ENCODE results near the gene RAB7A.
"Not testable (repeated sequence)": the region's sequence is repeated elsewhere in the genome, so short reads cannot be mapped to it uniquely, and the experiment has no call there.

RAB7A gene

DNA sequence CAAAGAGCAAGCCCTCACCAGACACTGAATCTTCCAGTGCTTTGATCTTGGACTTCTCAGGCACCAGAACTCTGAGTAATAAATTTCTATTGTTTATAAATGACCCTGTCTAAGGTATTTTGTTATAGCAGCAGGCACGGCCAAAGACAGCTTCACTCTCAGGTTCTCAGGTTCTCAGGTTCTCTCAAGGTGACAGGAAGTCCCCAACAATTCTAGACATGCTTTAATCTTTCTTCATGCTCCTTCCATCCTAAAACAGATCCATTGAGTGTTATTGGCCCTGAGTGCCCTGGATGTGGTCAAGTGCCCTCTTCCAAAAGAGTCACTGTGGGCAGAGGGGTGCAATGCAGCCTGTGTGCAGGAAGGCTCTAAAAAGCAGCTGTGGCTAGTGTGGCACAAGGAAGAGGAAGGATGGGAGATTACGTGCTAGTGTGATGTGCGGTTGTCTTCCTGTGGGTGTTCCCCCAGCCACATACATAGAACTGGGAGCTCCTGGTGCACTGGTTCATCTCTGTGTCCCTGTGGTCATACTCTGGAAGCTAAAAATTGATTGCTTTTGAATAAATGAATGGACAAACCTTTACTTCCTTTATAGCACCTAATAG, 11.0 kb upstream of the RAB7A start:
- no peaks in the 10 kb centered on the region for H3K9me3 ChIP-seq (ENCODE audit: control insufficient read depth, low read depth, low read length)
- H3K27me3 ChIP-seq (ENCODE audit: control insufficient read depth, insufficient read depth, low read length): peaks cover 4% of the 10 kb centered on the region
- H3K4me1 ChIP-seq (ENCODE audit: control insufficient read depth, low read depth, low read length): peaks cover 8% of the 10 kb centered on the region
- no peak overlapping the region for H3K4me3 ChIP-seq (ENCODE audit: low read length)
- H3K27ac ChIP-seq (ENCODE audit: low read length): no peak overlapping the region
- H3K9ac ChIP-seq (ENCODE audit: low read length): no peak overlapping the region
- H3K36me3 ChIP-seq (ENCODE audit: control insufficient read depth, low read depth, low read length): no peaks in the 10 kb centered on the region

DNA sequence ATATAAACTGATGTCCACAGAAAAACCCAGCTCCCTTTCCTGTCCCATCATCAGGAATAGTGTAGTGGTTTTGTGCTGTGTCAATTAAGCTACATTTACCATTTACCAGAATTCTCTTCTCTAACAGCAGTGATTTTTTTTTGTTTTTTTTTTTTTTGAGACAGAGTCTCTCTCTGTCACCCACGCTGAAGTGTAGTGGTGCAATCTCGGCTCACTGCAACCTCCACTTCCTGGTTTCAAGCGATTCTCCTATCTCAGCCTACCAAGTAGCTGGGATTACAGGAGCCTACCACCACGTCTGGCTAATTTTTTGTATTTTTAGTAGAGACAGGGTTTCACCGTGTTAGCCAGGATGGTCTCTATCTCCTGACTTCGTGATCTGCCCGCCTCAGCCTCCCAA, 7.1 kb upstream of the RAB7A start:
- H3K4me3 ChIP-seq (ENCODE audit: low read length); H3K27ac ChIP-seq (ENCODE audit: low read length); H3K9ac ChIP-seq (ENCODE audit: low read length); H3K36me3 ChIP-seq (ENCODE audit: control insufficient read depth, low read depth, low read length); H3K9me3 ChIP-seq (ENCODE audit: control insufficient read depth, low read depth, low read length): not testable (repeated sequence)
- Histone ChIP-seq H3K27me3 (ENCODE audit: control insufficient read depth, insufficient read depth, low read length) (peaks cover 12% of the 10 kb centered on the region), H3K4me1 (ENCODE audit: control insufficient read depth, low read depth, low read length) (peaks cover 35% of the 10 kb centered on the region)

DNA sequence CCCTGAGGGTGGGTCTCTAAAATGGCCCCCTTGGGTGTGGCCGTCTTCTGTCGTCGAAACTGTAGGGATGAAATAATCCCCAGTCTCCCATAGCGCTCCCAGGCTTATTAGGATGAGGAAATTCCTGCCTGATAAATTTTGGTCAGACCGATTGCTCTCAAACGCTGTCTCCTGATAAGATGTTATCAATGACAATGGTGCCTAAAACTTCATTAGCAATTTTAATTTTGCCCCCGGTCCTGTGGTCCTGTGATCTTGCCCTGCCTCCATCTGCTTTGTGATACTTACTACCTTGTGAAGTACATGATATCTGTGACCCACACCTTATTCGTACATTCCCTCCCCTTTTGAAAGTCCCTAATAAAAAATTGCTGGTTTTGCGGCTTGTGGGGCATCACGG, 5.1 kb upstream of the RAB7A start:
- H3K4me3 ChIP-seq (ENCODE audit: low read length): peak overlapping the region; percentile 27
- H3K4me1 ChIP-seq (ENCODE audit: control insufficient read depth, low read depth, low read length): peaks cover 36% of the 10 kb centered on the region
- no peaks in the 10 kb centered on the region for H3K9me3 ChIP-seq (ENCODE audit: control insufficient read depth, low read depth, low read length)
- no peak overlapping the region for H3K27ac ChIP-seq (ENCODE audit: low read length)
- H3K36me3 ChIP-seq (ENCODE audit: control insufficient read depth, low read depth, low read length): no peaks in the 10 kb centered on the region
- H3K27me3 ChIP-seq (ENCODE audit: control insufficient read depth, insufficient read depth, low read length): peaks cover 12% of the 10 kb centered on the region
- no peak overlapping the region for H3K9ac ChIP-seq (ENCODE audit: low read length)

DNA sequence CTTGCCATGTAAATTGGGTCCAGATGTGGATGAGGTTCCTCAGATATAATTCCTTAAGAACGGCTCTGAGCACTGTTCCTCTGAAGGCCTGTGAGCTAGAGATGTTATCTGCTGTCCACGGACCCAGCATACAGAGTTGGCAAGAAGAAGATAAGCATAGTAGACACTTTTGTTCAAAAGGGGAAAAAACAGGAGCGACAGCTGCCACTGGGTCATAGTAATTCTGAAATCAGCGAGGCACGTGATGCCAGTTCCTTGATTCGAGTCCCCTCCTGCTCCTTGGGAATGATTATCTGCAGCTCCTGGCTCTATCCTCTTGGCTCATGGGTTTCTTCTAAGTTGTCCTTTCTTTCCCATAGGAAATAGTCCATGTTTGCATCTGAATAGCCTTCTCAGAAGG, 2.5 kb upstream of the RAB7A start:
- peaks cover 44% of the 10 kb centered on the region for H3K4me1 ChIP-seq (ENCODE audit: control insufficient read depth, low read depth, low read length)
- no peak overlapping the region for H3K9ac ChIP-seq (ENCODE audit: low read length)
- H3K27ac ChIP-seq (ENCODE audit: low read length): no peak overlapping the region
- H3K4me3 ChIP-seq (ENCODE audit: low read length): no peak overlapping the region
- no peaks in the 10 kb centered on the region for H3K9me3 ChIP-seq (ENCODE audit: control insufficient read depth, low read depth, low read length)
- H3K36me3 ChIP-seq (ENCODE audit: control insufficient read depth, low read depth, low read length): no peaks in the 10 kb centered on the region
- peaks cover 12% of the 10 kb centered on the region for H3K27me3 ChIP-seq (ENCODE audit: control insufficient read depth, insufficient read depth, low read length)

DNA sequence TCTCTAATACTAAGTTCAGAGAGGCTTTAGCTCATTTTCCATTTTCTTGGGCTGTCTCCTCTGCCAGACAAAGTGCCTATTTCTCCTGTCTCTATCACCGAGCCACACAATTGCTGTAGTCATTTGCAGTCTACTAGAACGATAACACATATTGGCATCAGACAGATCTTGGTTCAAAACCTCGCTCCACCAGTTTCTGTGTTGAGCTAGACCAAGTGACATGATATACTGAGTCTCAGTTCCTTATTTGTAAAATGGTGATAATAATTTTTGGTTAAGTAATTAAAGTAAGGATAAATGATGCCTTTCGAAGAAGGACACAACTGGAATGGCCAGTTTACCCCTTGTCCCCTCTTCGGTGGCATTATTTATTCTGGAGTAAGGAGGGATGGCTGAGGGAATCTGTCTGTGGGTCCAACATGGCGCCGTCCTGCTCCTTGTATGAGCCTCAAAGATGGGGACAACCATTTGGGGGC, 398 bp upstream of the RAB7A start:
- H3K27ac ChIP-seq (ENCODE audit: low read length): peak overlapping the region; percentile 25
- no peaks in the 10 kb centered on the region for H3K36me3 ChIP-seq (ENCODE audit: control insufficient read depth, low read depth, low read length)
- peaks cover 37% of the 10 kb centered on the region for H3K4me1 ChIP-seq (ENCODE audit: control insufficient read depth, low read depth, low read length)
- H3K9me3 ChIP-seq (ENCODE audit: control insufficient read depth, low read depth, low read length): no peaks in the 10 kb centered on the region
- H3K9ac ChIP-seq (ENCODE audit: low read length): no peak overlapping the region
- H3K27me3 ChIP-seq (ENCODE audit: control insufficient read depth, insufficient read depth, low read length): peaks cover 5% of the 10 kb centered on the region
- peak overlapping the region; percentile 96 for H3K4me3 ChIP-seq (ENCODE audit: low read length)

DNA sequence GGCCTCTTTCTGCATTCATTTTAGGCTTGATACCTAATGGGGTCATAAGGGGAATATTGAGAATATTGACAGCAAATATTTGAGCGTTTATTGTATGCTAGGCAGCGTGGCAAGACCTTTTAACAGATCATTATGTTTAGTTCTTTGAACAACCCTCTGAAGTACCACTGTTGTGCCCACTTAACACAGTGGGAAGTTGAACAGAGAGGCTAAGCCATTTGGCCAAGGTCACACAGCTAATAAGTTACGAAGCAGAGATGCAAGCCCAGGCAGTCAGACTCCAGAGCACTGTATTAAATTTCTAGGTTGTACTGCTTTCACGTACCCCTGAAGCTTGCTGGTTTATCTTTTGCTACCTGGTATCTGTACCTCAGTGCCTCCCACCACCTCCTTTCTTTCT, 1.1 kb downstream of the RAB7A start:
- no peak overlapping the region for H3K27ac ChIP-seq (ENCODE audit: low read length)
- H3K4me1 ChIP-seq (ENCODE audit: control insufficient read depth, low read depth, low read length): peaks cover 22% of the 10 kb centered on the region
- H3K9me3 ChIP-seq (ENCODE audit: control insufficient read depth, low read depth, low read length): no peaks in the 10 kb centered on the region
- peak overlapping the region; percentile 96 for H3K4me3 ChIP-seq (ENCODE audit: low read length)
- no peaks in the 10 kb centered on the region for H3K36me3 ChIP-seq (ENCODE audit: control insufficient read depth, low read depth, low read length)
- no peaks in the 10 kb centered on the region for H3K27me3 ChIP-seq (ENCODE audit: control insufficient read depth, insufficient read depth, low read length)
- H3K9ac ChIP-seq (ENCODE audit: low read length): peak overlapping the region; percentile 88

DNA sequence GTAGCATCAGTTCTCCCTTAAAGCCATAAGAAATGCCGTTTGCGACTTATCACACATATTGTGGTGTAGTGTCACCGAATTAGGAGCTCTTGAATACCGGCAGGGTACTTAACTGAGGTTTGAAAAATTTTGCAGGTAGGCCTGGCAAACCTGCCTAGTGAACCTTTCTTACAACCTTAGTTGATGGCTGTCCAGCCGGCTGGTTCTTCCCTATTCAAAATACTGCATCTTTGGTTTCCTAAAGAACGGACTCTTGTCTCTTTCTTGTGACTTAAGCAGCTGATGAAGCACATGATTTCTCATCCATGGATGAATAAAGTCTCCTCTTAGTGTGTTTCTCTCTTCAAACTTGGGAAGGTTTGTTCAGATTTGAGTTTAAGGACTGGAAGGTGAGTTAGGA, 1.5 kb downstream of the RAB7A start:
- Histone ChIP-seq H3K4me3 (ENCODE audit: low read length) (peak overlapping the region; percentile 96), H3K27me3 (ENCODE audit: control insufficient read depth, insufficient read depth, low read length) (no peaks in the 10 kb centered on the region), H3K4me1 (ENCODE audit: control insufficient read depth, low read depth, low read length) (peaks cover 18% of the 10 kb centered on the region), H3K27ac (ENCODE audit: low read length) (no peak overlapping the region), H3K9me3 (ENCODE audit: control insufficient read depth, low read depth, low read length) (no peaks in the 10 kb centered on the region), H3K36me3 (ENCODE audit: control insufficient read depth, low read depth, low read length) (no peaks in the 10 kb centered on the region), H3K9ac (ENCODE audit: low read length) (peak overlapping the region; percentile 88)

DNA sequence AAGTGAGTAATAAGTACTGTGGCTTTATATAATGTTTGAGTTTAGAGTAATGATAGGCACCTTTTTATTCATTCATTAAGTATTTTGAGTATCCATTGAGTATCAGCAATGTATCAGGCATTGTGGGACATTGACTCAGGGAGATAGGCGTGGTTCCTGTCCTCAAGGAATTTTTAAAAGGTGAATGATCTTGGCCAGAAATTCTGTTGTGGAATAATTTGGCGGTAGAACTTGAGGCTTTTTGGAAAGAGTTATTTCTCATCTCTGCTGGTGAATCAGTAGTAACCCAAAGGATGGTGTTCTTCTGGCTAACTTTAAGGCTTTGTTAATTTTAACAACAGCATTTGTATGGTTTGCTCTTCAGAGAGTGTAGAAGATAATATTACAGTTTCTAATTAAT, 2.0 kb downstream of the RAB7A start:
- no peak overlapping the region for H3K27ac ChIP-seq (ENCODE audit: low read length)
- H3K9me3 ChIP-seq (ENCODE audit: control insufficient read depth, low read depth, low read length): no peaks in the 10 kb centered on the region
- H3K4me1 ChIP-seq (ENCODE audit: control insufficient read depth, low read depth, low read length): peaks cover 17% of the 10 kb centered on the region
- no peak overlapping the region for H3K9ac ChIP-seq (ENCODE audit: low read length)
- H3K27me3 ChIP-seq (ENCODE audit: control insufficient read depth, insufficient read depth, low read length): no peaks in the 10 kb centered on the region
- peak overlapping the region; percentile 96 for H3K4me3 ChIP-seq (ENCODE audit: low read length)
- no peaks in the 10 kb centered on the region for H3K36me3 ChIP-seq (ENCODE audit: control insufficient read depth, low read depth, low read length)

DNA sequence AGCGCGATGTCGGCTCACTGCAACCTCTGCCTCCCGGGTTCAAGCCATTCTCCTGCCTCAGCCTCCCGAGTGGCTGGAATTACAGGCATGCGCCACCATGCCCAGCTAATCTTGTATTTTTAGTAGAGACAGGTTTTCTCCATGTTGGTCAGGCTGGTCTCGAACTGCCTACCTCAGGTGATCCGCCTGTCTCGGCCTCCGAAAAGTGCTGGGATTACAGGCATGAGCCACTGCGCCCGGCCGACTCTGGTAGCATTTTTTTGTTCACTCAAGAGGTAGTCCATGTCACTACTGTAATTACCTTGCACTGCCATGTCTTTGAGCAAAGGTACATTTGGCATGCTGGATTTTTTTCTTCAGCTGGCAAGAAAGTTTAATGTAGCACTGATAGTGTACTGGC, 2.5 kb downstream of the RAB7A start:
- not testable (repeated sequence) for H3K27me3 ChIP-seq (ENCODE audit: control insufficient read depth, insufficient read depth, low read length); H3K4me3 ChIP-seq (ENCODE audit: low read length); H3K9ac ChIP-seq (ENCODE audit: low read length); H3K36me3 ChIP-seq (ENCODE audit: control insufficient read depth, low read depth, low read length); H3K9me3 ChIP-seq (ENCODE audit: control insufficient read depth, low read depth, low read length); H3K27ac ChIP-seq (ENCODE audit: low read length)
- peaks cover 13% of the 10 kb centered on the region for H3K4me1 ChIP-seq (ENCODE audit: control insufficient read depth, low read depth, low read length)

DNA sequence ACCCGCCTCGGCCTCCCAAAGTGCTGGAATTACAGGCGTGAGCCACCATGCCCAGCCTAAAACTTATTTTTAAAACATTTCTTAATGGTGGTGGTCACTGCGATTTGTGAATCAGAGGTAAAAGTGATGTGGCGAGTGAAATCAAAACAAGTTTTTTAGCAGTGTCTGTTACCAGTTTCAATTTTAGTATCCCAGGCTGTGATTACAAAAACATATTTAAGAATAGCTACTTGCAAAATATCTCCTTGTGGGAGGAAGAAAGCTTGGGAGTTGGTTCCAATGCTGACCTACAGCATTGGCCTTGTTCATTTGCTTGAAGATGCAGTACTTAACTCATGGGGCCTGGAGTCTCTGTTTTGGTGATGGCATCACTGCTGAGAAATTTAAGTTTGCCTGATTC, 4.5 kb downstream of the RAB7A start:
- no peak overlapping the region for H3K9ac ChIP-seq (ENCODE audit: low read length)
- no peak overlapping the region for H3K27ac ChIP-seq (ENCODE audit: low read length)
- no peak overlapping the region for H3K4me3 ChIP-seq (ENCODE audit: low read length)
- no peaks in the 10 kb centered on the region for H3K36me3 ChIP-seq (ENCODE audit: control insufficient read depth, low read depth, low read length)
- peaks cover 8% of the 10 kb centered on the region for H3K4me1 ChIP-seq (ENCODE audit: control insufficient read depth, low read depth, low read length)
- H3K27me3 ChIP-seq (ENCODE audit: control insufficient read depth, insufficient read depth, low read length): no peaks in the 10 kb centered on the region
- H3K9me3 ChIP-seq (ENCODE audit: control insufficient read depth, low read depth, low read length): no peaks in the 10 kb centered on the region

DNA sequence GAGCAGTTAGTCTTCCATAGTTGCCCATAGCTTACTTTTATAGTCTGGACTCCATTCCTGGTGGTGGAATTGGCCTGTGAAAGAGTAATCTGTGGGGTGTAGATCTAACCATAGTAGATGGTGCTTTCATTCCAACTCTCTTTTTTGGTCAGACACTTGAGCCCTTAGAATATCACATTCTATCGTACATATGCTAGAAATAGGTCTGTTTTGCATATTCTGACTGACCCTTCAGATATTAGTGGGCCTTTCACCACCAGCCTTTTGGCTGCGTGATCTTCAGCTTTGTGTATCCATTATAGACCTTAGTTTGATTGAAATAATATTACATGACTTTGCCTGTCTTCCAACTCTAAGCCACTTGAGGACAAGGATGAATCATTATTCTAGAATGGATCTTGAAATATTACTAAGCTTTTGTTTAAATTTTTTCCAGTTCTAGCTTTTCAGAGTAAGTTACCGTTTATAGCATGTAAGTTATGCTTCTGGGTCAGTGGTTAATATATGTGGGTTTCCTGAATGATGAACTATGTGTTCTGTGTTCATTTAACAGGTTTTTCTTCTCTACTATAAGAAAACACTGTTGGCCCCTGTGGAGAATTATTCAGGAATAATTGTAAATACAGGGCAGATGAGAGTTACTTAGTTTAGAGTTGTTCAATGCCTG, 8.7 kb downstream of the RAB7A start:
- Histone ChIP-seq H3K9me3 (ENCODE audit: control insufficient read depth, low read depth, low read length) (no peaks in the 10 kb centered on the region), H3K9ac (ENCODE audit: low read length) (no peak overlapping the region), H3K4me3 (ENCODE audit: low read length) (no peak overlapping the region), H3K36me3 (ENCODE audit: control insufficient read depth, low read depth, low read length) (peaks cover 4% of the 10 kb centered on the region), H3K27ac (ENCODE audit: low read length) (no peak overlapping the region), H3K4me1 (ENCODE audit: control insufficient read depth, low read depth, low read length) (no peaks in the 10 kb centered on the region), H3K27me3 (ENCODE audit: control insufficient read depth, insufficient read depth, low read length) (no peaks in the 10 kb centered on the region)

DNA sequence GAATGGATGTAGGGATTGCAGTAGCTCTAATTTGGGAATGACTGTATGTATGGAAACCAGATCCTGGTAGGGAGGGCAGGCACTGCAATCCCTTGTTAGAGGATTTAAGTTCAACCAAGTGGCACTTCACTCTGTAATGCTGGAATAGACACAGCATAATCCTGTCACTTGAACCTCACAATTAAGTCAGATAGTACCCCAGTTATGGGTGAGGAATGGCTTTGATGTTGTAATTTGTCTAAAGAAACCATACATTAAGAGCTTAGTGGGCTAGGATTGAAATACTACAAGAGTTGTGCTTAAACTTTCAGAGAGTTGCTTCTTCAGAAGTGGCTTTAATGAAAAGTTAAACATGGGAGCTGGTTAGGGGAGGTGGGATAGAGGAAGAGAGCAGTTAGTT, 9.3 kb downstream of the RAB7A start:
- H3K9ac ChIP-seq (ENCODE audit: low read length): no peak overlapping the region
- H3K4me1 ChIP-seq (ENCODE audit: control insufficient read depth, low read depth, low read length): no peaks in the 10 kb centered on the region
- H3K4me3 ChIP-seq (ENCODE audit: low read length): no peak overlapping the region
- no peak overlapping the region for H3K27ac ChIP-seq (ENCODE audit: low read length)
- no peaks in the 10 kb centered on the region for H3K9me3 ChIP-seq (ENCODE audit: control insufficient read depth, low read depth, low read length)
- peaks cover 4% of the 10 kb centered on the region for H3K36me3 ChIP-seq (ENCODE audit: control insufficient read depth, low read depth, low read length)
- no peaks in the 10 kb centered on the region for H3K27me3 ChIP-seq (ENCODE audit: control insufficient read depth, insufficient read depth, low read length)
